ENCODE results near the gene SOX6. TPM values are rescaled to one million over a fixed set of nuclear protein-coding genes. Genes with fewer than 3 reads are reported as not detected.

Gene SOX6
- total RNA-seq, 2 experiments from 2014 or later, result 0.13 TPM; not detected in 1

DNA sequence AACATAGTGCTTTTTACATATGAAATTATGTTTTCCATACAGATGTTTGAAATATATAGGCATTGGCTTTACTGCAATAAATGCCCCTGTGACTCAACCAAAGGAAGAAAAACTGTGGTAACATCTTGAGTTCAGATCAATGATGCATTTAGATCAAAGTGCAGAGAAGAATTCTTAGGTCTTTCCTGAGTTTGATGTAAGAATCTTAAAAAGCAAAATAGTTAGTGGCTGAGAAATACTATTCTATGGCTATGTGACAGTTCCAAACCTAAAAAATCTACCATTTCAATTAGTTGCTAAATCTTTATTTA lies 93.7 kb downstream of the SOX6 start:
- H3K4me1 ChIP-seq (ENCODE audit: insufficient read depth, low read length, poor library complexity, severe bottlenecking), result no peaks in the 10 kb centered on the region
- H3K4me2 ChIP-seq (ENCODE audit: low read length), result no peak overlapping the region
- H3K4me3 ChIP-seq (ENCODE audit: low read depth, low read length, poor library complexity, severe bottlenecking), result no peak overlapping the region
- CTCF ChIA-PET (ENCODE audit: unreplicated experiment), result no interaction called here
- no peaks in the 10 kb centered on the region for H3K36me3 ChIP-seq (ENCODE audit: insufficient read depth, low read length)
- no peaks in the 10 kb centered on the region for H4K20me1 ChIP-seq (ENCODE audit: insufficient read depth, low read length)
- no peak for DNase-seq (ENCODE audit: low spot score)
- no TSS peak for BruUV-seq (replicated peaks)
- POLR2A ChIA-PET, result no interaction called here
- no peak overlapping the region for H3K27ac ChIP-seq (ENCODE audit: low read depth, low read length, poor library complexity, severe bottlenecking)
- H3K9me3 ChIP-seq (ENCODE audit: low read length), result no peaks in the 10 kb centered on the region
- intact Hi-C loops (cut with micrococcal nuclease; ENCODE audit: unreplicated experiment), result no loop called here
- H3K9me2 ChIP-seq (ENCODE audit: insufficient read depth, low read length), result no peaks in the 10 kb centered on the region
- no peak overlapping the region for H2AFZ ChIP-seq (ENCODE audit: low read length)
- TF ChIP-seq EZH2phosphoT487 (IDR thresholded peaks at IDR 0.05; ENCODE audit: borderline replicate concordance, low read depth, low read length), result no peak
- TF ChIP-seq, protein P1, sequence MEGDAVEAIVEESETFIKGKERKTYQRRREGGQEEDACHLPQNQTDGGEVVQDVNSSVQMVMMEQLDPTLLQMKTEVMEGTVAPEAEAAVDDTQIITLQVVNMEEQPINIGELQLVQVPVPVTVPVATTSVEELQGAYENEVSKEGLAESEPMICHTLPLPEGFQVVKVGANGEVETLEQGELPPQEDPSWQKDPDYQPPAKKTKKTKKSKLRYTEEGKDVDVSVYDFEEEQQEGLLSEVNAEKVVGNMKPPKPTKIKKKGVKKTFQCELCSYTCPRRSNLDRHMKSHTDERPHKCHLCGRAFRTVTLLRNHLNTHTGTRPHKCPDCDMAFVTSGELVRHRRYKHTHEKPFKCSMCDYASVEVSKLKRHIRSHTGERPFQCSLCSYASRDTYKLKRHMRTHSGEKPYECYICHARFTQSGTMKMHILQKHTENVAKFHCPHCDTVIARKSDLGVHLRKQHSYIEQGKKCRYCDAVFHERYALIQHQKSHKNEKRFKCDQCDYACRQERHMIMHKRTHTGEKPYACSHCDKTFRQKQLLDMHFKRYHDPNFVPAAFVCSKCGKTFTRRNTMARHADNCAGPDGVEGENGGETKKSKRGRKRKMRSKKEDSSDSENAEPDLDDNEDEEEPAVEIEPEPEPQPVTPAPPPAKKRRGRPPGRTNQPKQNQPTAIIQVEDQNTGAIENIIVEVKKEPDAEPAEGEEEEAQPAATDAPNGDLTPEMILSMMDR (conservative IDR thresholded peaks at IDR 0.05; ENCODE audit: low read length), result no peak
- H3K79me2 ChIP-seq (ENCODE audit: insufficient read depth, low read depth, low read length), result no peaks in the 10 kb centered on the region

DNA sequence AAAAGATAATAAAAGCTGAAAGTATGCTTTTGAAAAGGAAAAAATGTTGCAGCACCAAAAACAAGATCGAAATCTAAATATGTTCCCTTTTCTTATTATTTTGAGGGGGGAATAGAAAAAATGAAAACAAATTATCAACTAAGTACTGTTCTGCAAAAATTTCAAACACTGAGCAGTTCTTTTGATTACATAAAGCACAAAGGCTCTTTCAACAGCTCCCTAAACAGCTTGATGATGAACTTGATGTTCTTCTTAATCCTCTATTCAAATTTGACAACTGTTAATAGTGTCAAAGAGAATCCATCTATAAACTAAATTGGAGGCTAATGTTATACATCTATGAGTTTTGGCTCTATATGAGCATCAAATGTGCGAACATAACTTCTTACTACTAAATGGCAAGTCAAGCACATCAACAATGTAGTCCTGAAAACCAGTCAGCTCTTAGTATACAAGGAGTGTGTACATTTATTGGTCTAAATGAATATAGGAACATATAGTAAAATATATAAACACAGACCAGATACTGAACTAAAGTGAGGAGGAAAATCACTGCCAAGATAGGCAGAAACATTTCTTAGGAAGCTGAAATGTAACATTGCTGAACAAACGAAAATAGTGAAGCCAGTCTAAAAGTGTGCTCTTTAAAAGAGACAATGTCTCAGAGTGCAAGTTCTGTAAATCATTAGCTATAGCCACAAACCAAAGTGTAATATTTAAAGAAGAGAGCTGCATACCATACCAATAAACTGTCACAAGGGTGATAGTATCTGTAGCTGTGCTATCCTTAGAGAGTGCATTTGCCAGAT lies 94.3 kb downstream of the SOX6 start:
- Histone ChIP-seq H4K20me1 (ENCODE audit: insufficient read depth, low read length) (no peaks in the 10 kb centered on the region), H2AFZ (ENCODE audit: low read length) (no peak overlapping the region), H3K36me3 (ENCODE audit: insufficient read depth, low read length) (no peaks in the 10 kb centered on the region), H3K9me3 (ENCODE audit: low read length) (no peaks in the 10 kb centered on the region), H3K4me3 (ENCODE audit: low read depth, low read length, poor library complexity, severe bottlenecking) (no peak overlapping the region), H3K4me1 (ENCODE audit: insufficient read depth, low read length, poor library complexity, severe bottlenecking) (no peaks in the 10 kb centered on the region), H3K27ac (ENCODE audit: low read depth, low read length, poor library complexity, severe bottlenecking) (no peak overlapping the region), H3K79me2 (ENCODE audit: insufficient read depth, low read depth, low read length) (no peaks in the 10 kb centered on the region), H3K4me2 (ENCODE audit: low read length) (no peak overlapping the region), H3K9me2 (ENCODE audit: insufficient read depth, low read length) (no peaks in the 10 kb centered on the region)
- ChIA-PET POLR2A (no interaction called here), CTCF (ENCODE audit: unreplicated experiment) (no interaction called here)
- no peak for DNase-seq (ENCODE audit: low spot score)
- intact Hi-C loops (cut with micrococcal nuclease; ENCODE audit: unreplicated experiment), result no loop called here
- BruUV-seq (replicated peaks), result no TSS peak
- TF ChIP-seq, protein P1 (conservative IDR thresholded peaks at IDR 0.05; ENCODE audit: low read length), result no peak
- TF ChIP-seq EZH2phosphoT487 (IDR thresholded peaks at IDR 0.05; ENCODE audit: borderline replicate concordance, low read depth, low read length), result no peak

DNA sequence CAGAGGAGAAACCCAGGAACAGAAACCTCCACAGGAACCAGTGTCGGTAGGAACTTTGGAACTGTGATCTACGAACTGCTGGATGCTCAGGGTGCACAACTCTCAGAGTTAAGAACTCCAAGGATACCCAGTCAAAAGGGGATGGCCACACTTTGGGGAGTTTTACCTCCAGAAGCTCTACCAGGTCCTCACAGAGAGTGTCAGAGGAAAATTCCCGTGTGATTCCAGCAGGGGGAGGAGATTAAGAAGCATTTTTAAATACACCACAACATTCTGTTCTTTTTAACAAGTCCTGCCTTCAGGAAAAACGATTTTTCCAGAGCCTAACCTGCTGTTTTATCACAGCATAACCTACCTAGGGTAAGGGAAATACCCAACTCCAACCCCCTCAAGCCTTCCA lies 104.0 kb downstream of the SOX6 start:
- DNase-seq (ENCODE audit: low spot score), result no peak
- Histone ChIP-seq H3K4me1 (ENCODE audit: insufficient read depth, low read length, poor library complexity, severe bottlenecking) (no peaks in the 10 kb centered on the region), H3K9me3 (ENCODE audit: low read length) (no peaks in the 10 kb centered on the region), H3K79me2 (ENCODE audit: insufficient read depth, low read depth, low read length) (no peaks in the 10 kb centered on the region), H4K20me1 (ENCODE audit: insufficient read depth, low read length) (no peaks in the 10 kb centered on the region), H3K27ac (ENCODE audit: low read depth, low read length, poor library complexity, severe bottlenecking) (no peak overlapping the region), H3K9me2 (ENCODE audit: insufficient read depth, low read length) (no peaks in the 10 kb centered on the region), H2AFZ (ENCODE audit: low read length) (no peak overlapping the region), H3K4me2 (ENCODE audit: low read length) (no peak overlapping the region), H3K4me3 (ENCODE audit: low read depth, low read length, poor library complexity, severe bottlenecking) (no peak overlapping the region), H3K36me3 (ENCODE audit: insufficient read depth, low read length) (no peaks in the 10 kb centered on the region)
- POLR2A ChIA-PET, result no interaction called here
- TF ChIP-seq, protein P1 (conservative IDR thresholded peaks at IDR 0.05; ENCODE audit: low read length), result no peak
- TF ChIP-seq EZH2phosphoT487 (IDR thresholded peaks at IDR 0.05; ENCODE audit: borderline replicate concordance, low read depth, low read length), result no peak
- no TSS peak for BruUV-seq (replicated peaks)
- intact Hi-C loops (cut with micrococcal nuclease; ENCODE audit: unreplicated experiment), result no loop called here
- CTCF ChIA-PET (ENCODE audit: unreplicated experiment), result no interaction called here

Data from OCI-LY7 (cell line).